WI38 (cell line): ENCODE results near the gene TXNRD3.

Source experiments
- H3K4me3 ChIP-seq: 2 replicates; pipeline ENCODE4 v1.5.1; 2011; ENCODE audit warnings: low read depth, mild to moderate bottlenecking, control low read depth, low read length
- TF ChIP-seq, protein P1 (sequence below): IDR thresholded peaks from 2 replicates; pipeline ENCODE4 v1.5.1; 2012; ENCODE audit warnings: low read depth, mild to moderate bottlenecking, control low read depth, low read length

The TXNRD3 gene

DNA sequence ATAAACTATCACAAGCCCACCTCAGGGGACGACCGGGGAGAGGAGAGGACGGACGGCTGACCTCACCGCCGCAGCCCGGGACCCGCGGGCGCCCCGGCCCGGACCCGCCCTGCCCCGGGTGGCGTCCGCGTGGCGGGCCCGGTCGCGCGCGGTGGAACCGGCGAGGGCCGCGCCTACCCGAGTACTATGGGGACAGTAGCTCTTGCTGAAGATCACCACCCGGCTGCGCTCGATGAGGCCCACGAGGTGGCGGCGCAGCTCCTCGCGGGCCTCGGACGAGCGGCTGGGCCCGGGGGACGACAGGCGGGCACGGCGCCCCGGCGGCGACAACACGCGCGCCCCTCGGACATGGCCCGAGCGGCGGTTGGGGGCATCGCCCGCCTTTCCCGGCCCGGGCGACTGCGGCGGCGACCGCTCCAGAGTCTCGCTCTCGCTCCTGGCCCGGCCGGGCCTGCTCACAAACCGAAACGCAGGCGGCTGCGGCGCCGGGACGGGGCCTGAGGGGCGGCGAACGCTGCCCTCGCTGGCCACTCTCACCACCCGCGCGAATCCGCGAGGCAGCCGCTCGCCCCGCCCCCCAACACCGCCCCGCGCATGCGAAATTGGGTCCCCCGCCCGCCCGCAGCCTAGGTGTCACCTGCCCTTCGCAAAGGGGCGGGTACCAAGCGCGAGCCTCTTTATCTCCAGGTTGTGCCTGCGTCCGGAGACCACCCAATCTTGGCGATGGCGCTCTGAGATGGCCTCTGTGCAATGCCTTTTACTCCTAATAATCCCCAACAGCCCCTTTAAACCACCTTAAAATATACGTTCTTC lies at the start of gene TXNRD3:
Gene TXNRD3, minus strand, starts transcription at position 554 of the 813 bp plus-strand sequence.
- TF ChIP-seq, protein P1, sequence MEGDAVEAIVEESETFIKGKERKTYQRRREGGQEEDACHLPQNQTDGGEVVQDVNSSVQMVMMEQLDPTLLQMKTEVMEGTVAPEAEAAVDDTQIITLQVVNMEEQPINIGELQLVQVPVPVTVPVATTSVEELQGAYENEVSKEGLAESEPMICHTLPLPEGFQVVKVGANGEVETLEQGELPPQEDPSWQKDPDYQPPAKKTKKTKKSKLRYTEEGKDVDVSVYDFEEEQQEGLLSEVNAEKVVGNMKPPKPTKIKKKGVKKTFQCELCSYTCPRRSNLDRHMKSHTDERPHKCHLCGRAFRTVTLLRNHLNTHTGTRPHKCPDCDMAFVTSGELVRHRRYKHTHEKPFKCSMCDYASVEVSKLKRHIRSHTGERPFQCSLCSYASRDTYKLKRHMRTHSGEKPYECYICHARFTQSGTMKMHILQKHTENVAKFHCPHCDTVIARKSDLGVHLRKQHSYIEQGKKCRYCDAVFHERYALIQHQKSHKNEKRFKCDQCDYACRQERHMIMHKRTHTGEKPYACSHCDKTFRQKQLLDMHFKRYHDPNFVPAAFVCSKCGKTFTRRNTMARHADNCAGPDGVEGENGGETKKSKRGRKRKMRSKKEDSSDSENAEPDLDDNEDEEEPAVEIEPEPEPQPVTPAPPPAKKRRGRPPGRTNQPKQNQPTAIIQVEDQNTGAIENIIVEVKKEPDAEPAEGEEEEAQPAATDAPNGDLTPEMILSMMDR = no peak
- H3K4me3 ChIP-seq = peak within 1 kb of the TSS; percentile 61

DNA sequence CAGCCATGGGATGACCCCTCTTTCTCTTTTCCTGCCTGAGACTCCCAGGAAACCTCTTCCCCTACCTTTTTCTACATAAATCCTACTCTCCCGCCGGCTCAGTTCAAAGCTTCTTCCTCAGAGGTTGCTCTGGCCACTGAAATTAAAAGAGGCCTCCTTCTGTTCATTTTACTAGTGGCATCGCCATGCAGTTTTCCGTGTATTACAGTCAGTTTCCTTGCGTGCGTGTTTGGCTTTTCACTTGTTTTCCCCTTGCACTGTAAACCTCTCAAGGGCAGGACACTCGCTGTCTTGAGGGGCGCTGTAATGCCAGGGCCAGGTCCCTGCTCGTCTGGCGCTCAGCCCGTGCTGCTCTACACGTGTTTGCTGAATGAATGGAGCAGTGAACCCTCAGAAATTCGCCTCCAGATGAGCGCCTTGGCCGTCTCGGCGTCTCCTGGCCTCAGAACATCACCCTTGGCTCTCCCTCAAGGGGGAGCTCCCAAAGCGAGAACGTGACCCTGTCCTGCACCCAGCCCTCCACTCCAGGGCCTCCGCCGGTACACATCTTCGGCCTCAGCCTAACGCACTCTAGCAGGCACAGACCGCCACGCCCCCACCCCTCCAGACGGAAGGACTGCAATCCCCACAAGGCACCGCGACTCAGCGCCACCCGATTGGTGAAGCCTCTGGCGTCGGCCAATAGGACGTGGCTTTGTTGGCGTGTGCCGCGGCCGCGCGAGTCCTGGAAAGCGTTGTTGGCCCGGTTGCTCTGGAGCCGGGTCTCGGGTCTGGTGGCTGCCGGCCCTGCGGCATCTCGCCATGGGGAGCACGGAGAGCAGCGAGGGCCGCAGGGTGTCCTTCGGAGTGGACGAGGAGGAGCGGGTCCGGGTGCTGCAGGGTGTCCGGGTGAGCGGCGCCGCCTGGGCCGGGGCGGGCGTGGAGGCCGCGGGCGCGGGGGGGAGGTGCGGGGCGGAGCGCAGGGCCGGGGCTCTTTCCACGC lies 48.9 kb upstream of the TXNRD3 start, which contains the start of gene CHCHD6:
Gene CHCHD6, plus strand, starts transcription at position 729 of the 982 bp plus-strand sequence. Its CDS starts 73 bp downstream, at position 802.
- TF ChIP-seq, protein P1 = no peak
- peak within 1 kb of the TSS; percentile 84 for H3K4me3 ChIP-seq

DNA sequence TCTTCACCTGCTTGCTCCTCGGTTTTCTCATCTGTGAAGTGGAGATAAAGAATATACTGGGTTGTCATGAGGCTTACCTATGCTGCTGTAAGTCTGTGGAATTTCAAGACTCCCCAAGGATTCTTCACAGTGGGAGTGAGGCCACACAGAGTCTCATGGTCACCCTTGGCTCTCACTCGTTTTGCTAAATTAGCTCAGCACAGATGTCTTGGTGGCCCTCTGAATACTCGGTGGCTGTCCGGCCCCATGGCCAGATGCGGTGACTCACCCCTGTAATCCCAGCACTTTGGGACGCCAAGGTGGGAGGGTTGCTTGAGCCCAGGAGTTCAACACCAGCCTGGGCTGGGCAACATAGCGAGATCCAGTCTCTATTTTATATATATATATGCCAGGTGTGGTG lies 44.1 kb upstream of the TXNRD3 start:
- H3K4me3 ChIP-seq = no peak overlapping the region
- TF ChIP-seq, protein P1 = no peak

DNA sequence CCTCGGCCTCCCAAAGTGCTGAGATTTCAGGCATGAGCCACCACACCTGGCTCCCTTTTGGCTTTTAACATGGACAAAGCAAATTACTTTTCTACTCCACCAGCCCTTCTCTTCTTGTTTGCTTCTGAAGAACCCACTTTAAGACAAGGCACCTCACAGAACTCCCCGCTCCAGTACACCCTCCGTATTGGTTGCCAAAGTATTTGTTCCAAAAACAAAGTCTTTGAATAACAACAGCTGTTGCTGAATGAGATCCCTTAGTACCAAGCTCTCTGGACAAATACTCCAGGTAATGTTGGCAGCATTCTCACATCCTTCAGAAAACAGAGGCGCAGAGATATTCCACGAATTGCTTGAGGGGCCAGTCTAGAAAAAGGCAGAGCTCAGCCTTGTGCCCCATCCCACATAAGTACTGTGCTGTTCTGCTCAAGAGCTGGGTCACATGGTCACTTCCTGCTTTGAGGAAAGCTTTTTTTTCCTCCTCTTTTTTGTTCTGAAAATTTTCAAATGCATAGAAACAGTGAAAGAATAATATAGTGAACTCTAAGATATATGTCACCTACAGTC lies 41.9 kb upstream of the TXNRD3 start:
- TF ChIP-seq, protein P1 = no peak
- H3K4me3 ChIP-seq = no peak overlapping the region

DNA sequence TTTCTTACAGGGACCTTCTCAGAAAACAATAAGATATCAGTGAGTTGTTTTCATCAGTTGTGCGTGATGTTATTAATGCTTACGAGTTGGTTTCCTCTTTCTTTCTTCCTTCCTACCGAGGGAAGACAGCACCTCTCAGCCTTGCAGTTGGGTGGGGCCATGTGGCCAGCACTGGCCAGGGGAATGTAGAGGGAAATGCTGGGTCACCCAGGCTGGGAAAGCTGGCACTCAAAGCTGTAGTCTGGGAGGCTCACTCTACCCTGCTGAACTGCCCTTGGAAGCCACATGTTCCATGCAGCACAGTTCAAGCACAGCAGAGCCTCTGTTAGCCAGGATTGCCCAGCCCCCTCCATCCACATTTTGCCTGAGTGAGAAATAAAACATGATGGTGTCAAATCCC lies 39.0 kb upstream of the TXNRD3 start:
- TF ChIP-seq, protein P1 = no peak
- H3K4me3 ChIP-seq = no peak overlapping the region

DNA sequence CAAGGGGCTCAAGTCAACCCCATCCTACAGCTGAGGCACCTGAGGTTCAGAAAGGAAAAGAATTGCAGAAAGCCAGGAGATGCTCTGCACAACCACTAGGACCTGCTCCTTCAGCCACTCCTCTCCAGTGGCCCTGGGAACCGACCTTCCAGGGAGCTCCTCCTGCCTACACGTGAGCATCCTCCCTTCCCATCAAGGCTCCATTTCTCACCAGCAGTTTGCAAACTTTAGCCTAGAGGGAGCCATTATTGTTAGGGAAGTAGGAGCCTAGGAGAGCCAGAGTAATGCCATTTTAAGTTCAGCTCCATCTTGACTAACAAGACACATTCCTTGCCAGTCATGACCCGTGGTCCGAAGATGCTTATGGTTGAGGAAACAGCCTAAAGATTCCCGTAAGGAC lies 37.9 kb upstream of the TXNRD3 start:
- TF ChIP-seq, protein P1 = no peak
- H3K4me3 ChIP-seq = no peak overlapping the region
